GM18870 (cell line): ENCODE measurements around the gene LRRC75B.
"Not testable (repeated sequence)": the region's sequence is repeated elsewhere in the genome, so short reads cannot be mapped to it uniquely, and the experiment has no call there.

Experiments used
- ATAC-seq: cut with Tn5 transposase; IDR thresholded peaks from one replicate; pipeline ENCODE4 v1.9.1; 2021; ENCODE audit warnings: moderate library complexity; ENCODE audit not compliant: unreplicated experiment

Gene LRRC75B

GRCh38 chr22:24555165-24556039, 37.5 kb downstream of the LRRC75B start, which contains the start of gene SNRPD3:
SNRPD3 (plus strand) TSS chr22:24555999; CDS start chr22:24557675, 1,676 bp downstream.
- ATAC-seq = peak; percentile 65

- ATAC-seq = no peak
Observed at GRCh38 chr22:24554313-24555164, 38.3 kb downstream of the LRRC75B start, which contains the start of gene GUCD1. GUCD1 (minus strand) TSS chr22:24555138; CDS start chr22:24554991, 147 bp downstream.

DNA sequence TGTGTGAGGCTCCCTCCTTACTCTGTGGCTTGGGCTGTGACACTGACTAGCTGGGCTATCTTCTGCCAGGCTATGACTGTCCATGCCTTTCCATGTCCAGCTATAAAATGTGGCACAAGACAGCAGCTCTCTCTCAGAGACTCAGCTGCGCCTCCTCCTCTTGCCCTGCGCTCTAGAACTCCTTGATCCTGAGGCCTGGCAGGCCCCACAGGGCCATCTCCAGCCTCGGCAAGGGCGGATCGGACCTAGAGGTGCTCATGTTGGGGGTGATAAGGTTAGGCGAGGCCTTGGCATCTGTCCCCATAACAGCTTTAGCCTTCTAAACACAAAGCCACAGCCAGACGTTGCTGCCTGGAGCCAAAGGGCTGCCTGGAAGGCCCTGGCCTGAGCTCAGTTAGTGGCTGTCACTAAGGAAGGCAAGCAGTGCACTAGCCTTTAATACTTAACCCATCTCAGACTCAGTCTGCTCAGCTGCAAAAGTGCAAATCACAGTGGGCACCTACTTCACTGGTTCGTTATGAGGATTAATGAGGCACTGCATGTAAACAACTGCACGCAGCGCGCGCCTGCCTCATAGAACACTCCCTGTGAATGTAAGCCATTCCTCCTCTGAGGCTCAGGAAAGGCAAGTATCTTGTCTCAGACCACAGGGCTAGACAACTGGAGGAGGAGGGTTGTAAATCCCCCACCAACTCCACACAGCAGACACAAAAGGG, 39.1 kb downstream of the LRRC75B start:
- no peak for ATAC-seq

- ATAC-seq = not testable (repeated sequence)
Observed at GRCh38 chr22:24552503-24553286, 40.2 kb downstream of the LRRC75B start.

DNA sequence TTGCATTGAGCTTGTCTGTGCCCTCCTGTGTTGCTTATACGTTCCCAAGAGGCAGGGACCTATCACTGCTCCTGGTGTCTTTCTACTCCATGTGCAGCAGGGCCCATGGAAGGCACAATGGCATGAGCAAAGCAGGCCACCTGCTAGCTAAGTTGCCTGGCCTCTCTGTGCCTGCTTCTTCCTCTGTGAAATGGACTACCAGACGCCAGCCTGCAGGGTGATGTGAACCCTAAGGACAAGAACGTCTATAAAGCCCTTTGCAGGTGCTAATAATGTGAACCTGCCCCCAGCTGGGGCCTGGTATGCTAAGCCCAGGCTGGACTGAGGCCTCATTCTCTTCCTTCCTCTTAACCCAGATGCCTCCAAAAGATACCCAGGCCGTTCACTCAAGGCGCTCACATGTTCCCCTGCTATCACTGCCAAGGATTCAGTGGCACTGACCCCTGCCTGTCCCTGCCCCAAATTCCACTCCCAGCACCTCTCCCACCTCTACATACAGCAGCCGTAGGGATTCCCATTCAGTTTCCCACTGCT, 41.9 kb downstream of the LRRC75B start:
- no peak for ATAC-seq

- no peak for ATAC-seq
Observed at GRCh38 chr22:24550028-24550901, 42.6 kb downstream of the LRRC75B start.

GRCh38 chr22:24548812-24549211, 44.1 kb downstream of the LRRC75B start:
- no peak for ATAC-seq

GRCh38 chr22:24543679-24544243, 49.1 kb downstream of the LRRC75B start:
- no peak for ATAC-seq

- ATAC-seq = no peak
Observed at GRCh38 chr22:24543185-24543601, 49.7 kb downstream of the LRRC75B start.

GRCh38 chr22:24542641-24543040, 50.2 kb downstream of the LRRC75B start:
- no peak for ATAC-seq

DNA sequence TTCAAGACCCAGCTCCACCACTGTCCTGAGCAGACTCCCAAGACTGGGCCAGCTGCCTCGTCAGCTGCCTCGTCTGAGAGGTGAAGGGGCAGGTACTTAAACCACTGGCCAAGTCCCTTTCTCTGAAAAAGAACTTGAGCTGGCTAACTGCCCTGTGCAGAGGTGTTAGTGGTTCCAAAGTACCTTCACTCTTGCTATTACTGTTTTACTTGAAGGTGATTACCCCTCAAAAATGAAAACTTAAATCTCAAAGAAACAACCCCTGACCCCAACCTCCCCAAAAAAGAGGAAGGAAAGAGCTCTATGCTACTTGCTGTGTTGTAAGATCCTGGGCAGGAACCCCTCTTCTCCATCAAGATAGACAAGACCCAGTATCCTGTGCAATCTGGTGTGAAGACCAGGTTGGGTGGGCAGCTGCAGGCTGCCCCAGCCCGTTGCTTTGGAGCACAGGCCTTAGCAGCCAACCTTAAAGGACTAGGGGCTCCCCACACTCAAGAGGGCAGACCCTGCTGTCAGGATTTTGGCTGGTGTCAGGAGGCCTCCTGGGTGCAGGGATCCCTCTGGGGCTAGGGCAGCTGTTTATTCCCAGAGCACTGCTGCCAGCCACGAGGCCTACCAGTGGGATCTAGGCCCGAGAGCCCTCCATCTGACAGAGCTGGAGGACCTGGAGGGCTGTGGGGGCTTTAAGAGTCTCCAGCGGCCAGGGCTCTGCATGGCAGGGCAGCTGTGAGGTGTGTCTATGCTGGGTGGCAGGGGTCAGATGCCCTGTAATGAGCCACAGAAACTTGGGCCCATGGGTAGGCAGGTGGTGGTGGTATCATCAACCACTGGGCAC, 51.0 kb downstream of the LRRC75B start:
- no peak for ATAC-seq

DNA sequence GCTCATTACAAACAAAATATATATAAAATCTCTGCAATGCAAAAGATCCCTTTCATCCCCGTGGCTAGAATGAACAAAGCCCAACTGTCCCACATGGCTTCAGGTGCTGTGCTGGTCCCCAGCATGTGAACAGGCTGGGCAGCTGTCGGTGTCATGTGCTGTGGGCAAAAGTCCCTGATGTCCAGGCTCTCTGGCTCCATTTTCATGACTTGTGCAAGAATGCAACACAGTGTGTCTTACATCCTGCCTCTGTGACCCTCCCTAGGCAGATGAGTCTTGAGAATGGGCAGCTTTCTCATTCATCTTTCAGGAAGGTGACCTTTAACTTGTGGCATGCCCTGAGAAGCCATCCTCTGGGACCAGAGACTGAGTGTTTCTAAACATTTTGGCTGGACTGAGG, 52.4 kb downstream of the LRRC75B start:
- ATAC-seq = no peak

GRCh38 chr22:24536089-24536488, 56.8 kb downstream of the LRRC75B start:
- no peak for ATAC-seq
